Urothelium cell line (cell line): Measurements from ENCODE around the gene TDP1.
A peak's percentile ranks its signal among the peaks of the same experiment; 100 is the strongest.

Source experiments
- DNase-seq: peaks from one replicate; pipeline ENCODE4 v3.0.0; 2011; ENCODE audit warnings: low spot score, mixed read lengths
- FAIRE-seq: peaks from 2 replicates; lab custom pipeline; 2011; peaks lifted over from hg19 to GRCh38; lab: Jason Lieb, UNC

TDP1 gene

DNA sequence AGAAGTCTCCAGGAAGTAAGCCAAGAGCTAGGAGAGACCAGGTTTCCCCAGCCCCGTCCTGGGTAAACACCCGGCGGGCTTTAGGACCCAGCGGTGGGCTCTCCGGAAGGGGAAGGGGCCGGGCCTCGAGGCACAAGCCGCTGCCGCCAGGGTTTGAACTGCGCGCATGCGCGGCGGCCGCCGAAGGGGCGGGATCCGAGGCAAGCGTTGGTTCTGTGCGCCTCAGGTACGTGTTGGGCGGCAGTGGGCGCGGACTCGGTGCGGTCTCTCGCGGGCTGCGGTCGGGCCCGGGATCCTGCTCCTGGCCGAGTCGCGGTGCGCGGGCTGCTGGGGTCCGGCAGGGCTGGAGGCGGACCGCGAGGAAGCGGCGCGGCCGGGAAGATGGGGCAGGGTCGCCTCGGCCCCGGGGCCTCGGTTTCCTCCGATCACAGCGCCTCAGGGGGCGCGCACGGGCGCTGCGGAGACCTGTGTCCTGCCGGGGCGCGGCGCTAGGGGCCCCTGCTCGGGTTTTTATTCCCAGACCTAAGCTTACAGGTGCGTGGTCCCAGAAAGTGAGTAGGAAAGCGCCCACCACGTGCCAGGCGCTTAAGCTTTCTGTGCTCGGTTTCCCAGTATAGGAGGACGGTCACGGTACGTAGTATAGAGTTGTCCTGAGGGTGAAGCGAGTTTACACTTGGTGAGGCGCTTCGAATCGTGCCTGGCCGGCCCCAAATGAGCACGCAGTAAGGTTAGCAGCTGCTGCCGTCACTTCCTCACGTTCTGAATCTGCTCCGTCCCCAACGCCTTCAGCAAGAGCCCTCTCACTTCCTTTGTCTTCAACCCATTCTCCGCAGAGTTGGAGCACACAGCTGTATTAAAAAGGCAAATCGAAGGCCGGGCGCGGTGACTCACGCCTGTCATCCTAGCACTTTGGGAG lies at the start of gene TDP1:
Gene TDP1, plus strand, starts transcription at position 183 of the 916 bp plus-strand sequence. CDS start 7,188 bp downstream, outside the sequence.
- DNase-seq (peak; percentile 91), FAIRE-seq (no peak)

DNA sequence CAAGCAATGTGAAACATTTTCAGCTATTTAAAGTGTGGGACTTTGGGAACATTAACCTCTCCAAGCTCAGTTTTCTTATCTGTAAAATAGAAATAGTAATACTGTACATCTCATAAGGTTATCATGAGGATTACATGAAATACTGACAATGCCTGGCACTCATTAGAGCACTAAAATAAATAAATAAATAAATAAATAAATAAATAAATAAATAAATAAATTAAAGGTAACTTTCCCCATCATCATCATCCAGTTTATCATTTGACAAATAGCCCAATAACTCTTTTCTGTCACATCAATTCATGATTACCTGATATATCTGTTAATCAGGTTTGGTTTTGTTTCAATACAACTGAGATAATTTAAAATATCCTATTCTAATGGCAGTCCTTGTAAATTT lies 49.7 kb upstream of the TDP1 start:
- DNase-seq (no peak), FAIRE-seq (no peak)

DNA sequence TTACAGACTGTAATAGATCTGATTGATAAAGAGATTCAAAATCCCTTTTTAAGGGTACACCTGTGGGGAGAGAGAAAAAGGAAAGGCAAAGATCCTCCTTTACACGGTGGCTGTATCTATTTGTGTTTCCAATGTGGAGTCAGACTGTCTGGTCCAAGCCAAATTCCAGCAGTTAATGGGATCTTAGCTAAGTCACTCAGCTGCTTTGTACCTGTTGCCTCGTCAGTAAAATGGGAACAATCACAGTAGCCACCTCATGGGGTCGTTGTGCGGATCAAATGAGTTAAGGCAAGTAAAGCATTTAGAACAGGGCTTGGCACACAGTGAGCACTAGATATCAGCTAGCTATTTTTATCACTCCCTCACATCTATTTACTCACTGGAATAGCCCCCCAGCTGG lies 48.1 kb upstream of the TDP1 start:
- no peak for DNase-seq
- no peak for FAIRE-seq

DNA sequence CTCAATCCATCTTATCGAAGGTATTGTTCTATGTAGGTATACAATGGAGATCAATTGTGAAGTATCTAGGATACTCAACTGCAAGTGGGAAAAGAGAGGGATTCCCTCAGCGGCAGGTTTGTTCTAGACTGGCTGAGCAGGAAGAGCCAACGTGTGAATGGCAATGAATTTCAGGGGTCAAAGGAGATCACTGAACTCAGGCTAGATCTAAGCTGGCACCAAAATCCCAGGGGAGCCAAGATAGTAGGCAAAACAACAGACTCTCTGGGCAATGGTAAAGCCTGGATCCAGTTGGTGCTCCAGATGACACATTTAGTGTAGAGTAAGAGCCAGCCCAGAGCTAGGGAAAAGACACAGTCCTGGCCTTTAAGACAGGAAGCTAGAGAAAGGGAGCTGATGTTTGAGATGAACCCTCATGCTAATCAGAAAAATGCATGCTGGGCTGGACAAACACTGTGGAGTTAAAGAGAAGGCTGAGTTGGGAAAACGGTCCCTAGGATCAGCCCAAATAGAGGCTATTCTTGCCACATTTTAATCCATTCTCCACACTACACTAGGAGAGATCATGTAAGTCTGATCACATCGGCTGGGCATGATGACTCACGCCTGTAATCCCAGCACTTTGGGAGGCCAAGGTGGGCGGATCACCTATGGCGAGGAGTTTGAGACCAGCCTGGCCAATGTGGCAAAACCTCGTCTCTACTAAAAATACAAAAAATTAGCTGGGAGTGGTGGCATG lies 46.8 kb upstream of the TDP1 start:
- DNase-seq (no peak), FAIRE-seq (no peak)

DNA sequence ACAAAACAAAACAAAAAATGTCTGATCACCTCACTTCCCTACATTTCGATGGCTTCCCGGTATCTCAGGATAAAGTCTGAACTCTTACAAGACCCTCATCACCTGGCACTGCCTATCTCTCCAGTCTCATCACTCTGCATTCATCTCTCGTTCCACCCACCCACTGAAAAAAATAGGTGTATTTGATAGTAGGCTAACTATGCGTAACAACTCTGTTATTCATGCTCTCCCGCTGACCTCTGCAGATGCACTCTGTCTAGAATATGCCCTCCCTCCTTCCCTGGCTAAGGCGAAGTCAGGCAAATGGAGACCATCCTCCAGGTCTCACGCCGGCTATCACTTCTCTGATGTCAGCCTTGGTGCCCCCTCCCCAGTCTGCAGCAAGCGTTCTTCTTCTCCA lies 46.1 kb upstream of the TDP1 start:
- DNase-seq, result no peak
- FAIRE-seq, result no peak

DNA sequence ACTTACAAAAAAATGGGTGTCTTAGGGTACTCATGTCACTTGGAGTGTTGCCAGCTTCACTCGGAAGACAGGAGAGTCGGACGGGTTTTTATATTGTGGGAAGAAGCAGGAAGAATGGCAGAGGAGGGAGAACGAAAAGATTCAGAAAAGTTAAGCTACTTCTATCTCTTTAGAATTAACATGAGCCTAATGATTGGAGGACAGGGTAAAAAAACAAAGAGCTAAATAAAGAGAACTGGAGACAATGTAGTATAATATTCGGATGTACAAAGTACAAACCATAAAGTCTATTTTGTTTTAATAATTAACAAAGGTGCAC lies 45.1 kb upstream of the TDP1 start:
- FAIRE-seq (no peak), DNase-seq (no peak)

DNA sequence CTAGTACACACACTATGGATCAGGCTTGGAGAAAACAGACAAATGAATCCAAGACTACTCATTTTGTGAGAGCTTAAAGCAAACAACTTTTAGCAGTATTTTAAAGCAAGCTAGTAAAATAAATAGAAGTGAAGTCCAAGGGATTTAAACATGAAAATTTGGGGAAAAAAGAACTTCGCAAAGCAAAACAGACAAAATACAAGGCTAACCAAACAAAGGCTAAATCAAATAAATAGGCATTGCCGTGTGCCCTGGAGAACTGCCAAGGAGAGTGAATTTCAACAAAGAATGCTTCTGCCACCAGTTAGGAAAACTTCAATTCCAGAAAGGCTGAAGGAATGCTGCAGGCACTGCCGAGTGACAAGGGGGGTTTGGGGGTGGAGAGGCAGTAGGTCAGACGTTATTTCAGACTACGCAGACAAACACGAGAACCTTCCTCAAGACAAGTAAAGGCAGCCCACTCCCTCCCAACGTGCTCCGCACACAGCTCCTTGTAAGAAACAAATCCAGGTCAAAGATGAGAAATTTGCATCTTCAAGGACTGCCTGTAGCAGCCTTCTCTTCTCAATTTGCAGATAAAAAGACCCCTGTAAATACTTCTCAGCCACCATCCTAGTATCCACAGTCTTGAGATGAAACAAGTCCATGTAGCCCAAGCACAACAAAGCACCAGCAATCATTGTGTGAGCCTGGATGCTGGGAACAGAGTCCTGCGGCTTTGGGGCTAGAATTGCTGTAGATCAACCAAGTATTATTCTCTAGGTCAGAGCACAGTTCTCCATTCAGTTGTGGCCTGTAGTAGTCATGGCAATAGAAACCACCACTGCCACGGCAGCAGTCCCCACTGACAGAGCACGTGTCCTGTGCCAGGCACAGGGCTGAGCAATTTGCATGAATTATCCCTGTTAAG lies 44.5 kb upstream of the TDP1 start:
- FAIRE-seq (no peak), DNase-seq (no peak)

DNA sequence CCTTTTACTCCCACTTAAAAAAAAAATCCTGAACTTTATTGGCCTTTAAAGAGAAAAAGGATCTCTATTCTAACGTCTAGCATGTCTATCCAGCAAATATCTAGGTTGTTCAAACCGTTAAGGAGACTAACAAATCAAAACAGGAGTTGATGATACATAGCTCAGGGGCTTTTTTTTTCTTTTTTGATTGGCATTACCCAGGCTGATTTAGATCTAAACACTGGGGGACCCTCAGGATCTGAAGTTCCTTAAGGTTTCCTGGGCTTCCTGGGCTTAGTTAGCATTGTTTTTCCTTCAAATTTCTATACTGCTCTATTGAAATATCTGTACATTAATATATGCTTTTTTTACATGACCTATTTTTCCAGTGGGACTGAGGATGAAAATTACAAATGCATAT lies 43.5 kb upstream of the TDP1 start:
- FAIRE-seq (no peak), DNase-seq (no peak)

DNA sequence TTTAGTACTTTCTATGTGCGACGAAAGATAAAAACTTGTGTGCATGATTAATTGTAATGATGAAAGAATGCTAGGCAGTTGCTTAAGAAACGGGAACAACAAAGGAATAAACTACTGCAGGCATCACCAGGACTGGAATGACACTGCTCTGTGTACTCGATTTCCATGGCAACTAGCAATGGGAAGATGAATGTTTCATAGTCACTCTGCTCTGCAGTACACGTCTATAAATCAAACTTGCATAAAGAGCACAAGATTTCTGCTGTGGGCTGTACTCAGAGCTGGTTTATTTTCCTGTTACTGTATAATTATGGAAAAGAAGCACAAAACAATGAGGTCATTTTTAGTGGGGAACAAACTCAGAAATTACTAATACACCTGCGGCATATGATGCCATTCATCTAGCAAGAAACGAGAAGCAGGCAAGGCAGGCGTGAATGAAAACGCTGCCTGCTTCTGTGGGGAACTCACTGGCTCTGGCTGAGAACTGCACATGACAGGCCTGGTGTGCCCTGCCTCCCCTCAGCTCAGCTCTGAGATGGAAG lies 43.0 kb upstream of the TDP1 start:
- no peak for FAIRE-seq
- peak; percentile 33 for DNase-seq

DNA sequence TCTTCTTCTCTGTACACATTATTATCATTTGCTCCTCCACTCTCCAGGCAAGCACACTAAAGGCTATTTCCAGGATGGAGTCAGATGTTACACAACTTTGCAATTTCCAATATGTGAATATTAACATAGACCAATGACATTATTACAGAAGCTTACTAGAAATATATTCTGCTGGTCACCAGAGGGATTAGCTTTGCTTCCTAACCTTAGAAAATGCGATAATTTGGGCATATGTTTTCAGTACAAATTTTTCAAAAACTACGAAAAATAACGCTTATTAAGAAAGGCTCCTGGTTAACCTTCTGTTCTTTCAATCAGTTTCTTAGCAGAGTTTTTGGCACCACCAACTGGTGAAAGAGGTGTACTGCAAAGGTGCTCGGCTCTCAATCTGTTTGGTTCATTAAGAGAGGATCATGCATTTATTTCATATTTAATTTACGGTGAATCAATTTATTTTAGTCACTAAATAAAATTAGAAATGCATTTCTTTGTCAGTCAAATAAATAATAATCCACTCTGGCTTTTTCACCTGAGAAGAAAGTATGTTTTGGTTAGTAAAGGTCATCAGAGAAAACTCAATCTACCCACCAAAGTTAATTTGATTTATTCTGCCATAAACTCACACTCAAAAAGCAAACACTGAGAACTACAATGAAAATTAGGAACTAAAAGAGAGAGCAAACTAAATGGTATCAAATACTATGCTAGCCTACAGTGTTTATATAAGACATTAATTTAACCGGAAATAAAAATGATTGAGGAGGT lies 40.4 kb upstream of the TDP1 start:
- DNase-seq (peak; percentile 38), FAIRE-seq (no peak)

DNA sequence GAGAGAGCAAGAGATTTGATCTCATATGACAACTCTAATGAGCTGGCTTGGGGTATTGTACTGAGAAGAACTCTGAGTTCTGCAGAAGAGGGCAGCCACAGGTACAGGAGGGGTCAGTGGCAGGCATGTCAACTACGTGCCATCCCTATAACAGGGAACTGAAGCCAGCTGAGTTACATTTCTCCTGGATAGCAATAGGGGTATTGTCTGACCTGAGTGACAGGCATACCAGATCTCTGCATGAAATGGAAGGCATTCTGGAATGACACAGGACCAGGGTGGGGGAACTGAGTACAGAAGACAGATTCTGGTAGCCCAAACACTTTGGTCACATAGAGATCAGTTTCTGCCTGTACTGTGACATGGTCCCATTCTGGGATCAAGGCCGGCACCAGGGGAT lies 37.0 kb upstream of the TDP1 start:
- FAIRE-seq (no peak), DNase-seq (no peak)

DNA sequence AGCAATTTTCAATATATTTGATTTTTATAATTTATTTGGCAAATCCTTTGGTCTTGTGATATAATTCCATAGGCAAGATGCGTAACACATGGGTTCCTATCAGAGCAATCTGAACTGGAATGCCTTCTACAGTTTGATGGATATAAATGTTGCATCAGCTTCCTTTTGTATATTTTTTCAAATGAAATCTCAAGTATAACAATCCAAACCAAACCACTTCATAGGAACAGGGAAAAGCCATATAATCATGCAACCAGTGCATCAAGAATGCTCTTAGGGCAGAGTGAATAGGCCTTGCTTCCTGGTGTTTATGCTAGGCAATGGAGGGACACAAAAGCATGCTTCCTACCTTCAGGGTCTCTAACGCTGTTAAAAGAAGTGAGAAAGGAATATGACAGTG lies 35.7 kb upstream of the TDP1 start:
- no peak for FAIRE-seq

DNA sequence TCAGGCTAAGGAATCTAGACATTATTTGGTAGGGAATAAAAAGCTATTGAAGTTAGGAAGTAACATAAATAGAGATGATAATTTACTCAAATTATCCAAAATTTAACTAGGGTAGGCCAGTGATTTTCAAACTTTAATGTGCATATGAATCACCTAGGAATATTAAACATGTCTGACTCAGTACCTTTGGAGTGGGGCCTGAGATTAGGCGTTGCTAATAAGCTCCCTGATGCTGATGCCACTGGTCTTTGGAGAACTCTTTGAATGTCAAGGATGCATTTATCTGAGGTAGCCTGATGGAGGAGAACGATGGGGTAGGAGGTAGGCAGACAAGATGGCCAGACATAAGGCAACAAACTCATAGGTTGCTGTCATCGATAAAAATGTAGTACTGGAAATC lies 34.4 kb upstream of the TDP1 start:
- no peak for DNase-seq
- no peak for FAIRE-seq

More for the DNA sequence above, 35.7 kb upstream of the TDP1 start:
- no peak for DNase-seq

DNA sequence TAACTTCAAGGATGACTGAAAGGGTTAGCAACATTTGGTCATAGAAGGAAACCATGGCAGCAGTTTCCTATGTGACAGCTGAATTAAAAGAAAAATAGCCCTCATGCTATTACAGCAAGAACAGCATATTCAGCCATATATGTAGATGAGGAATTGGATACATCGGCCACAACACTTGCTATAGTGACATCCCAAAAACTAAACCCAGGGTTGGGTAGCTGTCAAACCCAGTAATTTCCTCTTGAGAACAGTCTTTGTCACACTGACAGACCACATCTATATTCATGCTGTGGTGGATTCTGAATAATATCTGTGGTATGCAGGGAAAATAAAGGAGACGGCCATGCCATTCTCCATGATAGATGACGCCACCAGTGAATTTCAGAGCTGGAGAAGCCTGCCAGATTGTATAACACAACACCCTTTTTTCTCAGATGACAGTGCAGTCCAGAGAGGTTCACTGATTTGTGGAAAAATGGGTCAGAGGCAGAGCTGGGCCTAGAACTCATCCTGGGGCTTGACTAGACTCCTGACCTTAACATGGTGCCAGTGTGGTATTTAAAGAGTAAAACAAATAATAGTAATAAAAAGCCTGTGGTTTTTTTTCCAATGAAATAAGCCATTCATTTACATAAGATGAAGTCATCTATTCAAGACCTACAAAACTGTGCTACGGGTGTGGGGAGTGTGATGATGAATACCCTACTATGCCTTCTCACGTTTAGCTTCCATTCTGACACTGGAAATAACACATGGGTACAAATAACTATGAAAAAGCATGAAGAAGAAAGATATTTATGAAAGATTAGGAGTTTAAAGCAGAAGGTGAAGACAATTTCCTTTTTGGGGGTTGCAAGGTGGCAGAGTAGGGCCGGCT lies 33.5 kb upstream of the TDP1 start:
- FAIRE-seq (no peak), DNase-seq (peak; percentile 55)

DNA sequence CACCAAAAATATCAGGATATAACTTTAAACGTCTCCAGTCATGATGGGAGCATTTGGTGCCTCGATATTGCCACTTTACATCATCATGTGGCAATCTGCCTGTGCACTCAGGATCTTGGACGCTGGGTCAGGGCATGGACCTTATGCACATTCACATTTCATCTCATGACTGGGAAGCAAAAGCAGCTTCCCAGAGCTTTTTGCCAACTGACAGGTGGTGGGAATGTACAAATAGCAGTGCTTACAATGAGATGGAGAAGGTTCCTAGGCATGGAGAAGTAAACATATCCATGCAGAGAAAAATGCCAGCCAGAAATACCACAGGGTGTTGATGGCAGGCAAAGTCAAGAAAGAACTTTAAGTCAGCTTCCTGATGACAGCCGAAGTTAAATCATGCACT lies 31.5 kb upstream of the TDP1 start:
- no peak for DNase-seq
- no peak for FAIRE-seq

DNA sequence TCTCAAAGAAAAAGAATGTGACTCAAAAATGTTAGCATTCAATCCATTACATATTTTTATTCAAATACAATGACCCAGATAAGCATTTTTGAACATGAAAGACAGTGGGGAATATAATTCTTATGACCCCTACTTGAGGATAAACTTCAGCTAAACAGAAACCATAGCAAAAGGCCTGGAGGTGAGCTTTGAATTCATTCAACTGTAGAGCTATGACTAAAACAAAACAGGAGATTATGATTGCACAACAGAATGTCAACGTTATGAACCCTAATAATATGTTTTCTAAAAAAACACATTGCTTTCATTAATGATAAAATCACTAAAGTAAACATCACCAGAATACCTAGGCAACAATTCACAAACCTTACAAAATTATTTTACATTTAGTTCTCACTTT lies 29.0 kb upstream of the TDP1 start:
- DNase-seq (no peak), FAIRE-seq (no peak)

DNA sequence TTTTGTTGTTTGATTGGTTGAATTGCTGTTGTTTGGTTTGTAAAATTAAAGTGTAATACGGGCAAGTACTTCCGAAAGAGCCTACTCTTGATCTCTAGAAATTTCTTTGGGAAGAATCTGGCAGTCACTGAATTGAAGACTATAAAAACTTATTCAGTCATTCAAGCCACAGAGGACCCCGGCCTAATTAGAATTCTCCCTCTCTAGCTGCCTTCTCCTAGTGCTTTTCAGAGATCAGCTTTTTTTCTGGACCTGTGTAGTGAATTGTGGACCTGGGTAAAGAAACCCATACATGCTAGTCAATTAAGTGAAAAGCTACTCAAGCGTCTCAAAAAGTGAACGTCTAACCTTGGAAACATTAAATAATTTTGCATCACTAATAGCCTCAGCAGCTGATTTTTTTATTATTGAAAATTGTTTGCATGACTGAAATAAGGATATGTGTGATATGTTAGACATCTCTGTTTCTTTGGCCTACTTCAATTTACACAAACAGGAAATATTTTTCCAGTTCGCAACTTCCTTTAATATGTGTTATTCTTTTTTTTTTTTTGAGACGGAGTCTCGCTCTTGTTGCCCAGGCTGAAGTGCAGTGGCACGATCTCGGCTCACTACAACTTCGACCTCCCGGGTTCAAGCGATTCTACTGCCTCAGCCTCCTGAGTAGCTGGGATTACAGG lies 28.4 kb upstream of the TDP1 start:
- FAIRE-seq (no peak), DNase-seq (no peak)

DNA sequence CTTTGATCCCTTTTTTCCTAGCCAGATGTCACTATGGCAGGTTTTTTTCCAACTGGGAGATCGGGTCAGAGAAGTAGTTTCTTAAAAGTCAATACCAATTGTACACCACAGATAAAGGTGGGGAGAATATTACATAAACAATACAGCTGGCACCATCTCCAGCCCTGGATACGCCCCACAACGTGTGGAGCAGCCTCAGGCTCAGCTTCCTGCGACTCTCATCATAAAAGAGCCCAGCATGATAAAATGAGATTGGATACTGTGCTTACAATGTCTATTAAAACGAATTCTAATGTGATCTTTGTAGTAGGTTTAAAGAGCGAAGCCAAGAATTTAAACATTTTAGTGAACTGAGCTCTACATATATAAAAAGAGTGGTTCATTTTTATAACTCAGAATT lies 22.7 kb upstream of the TDP1 start:
- FAIRE-seq, result no peak
- no peak for DNase-seq
